Subcutaneous adipose tissue (tissue), 4 donors: ENCODE results near the gene TCF4. TPM values are rescaled to one million over a fixed set of nuclear protein-coding genes. Genes with fewer than 3 reads are reported as not detected.

Source experiments
- CTCF ChIP-seq: fragments of 450-650 bp; IDR thresholded peaks from one replicate; pipeline ENCODE4 v1.5.1; 2016; ENCODE audit warnings: low read depth, mild to moderate bottlenecking, control low read depth, antibody characterized with exemption, moderate library complexity
- total RNA-seq, 4 donors: library from RNA; depleted of rRNA; stranded (reverse); fragments of >200 nt; gene quantifications; one replicate each; pipeline ENCODE4 v1.1.0, GENCODE V29; 2016

TCF4 gene
- total RNA-seq, 4 donors from 2014 or later = 110 to 250 (median 170) TPM

- no peak for TF ChIP-seq CTCF
Measured at GRCh38 chr18:55448420-55448819, 139.6 kb downstream of the TCF4 start.

- TF ChIP-seq CTCF = no peak
Measured at GRCh38 chr18:55447672-55448018, 140.3 kb downstream of the TCF4 start.

- TF ChIP-seq CTCF = no peak
Measured at GRCh38 chr18:55446996-55447671, 140.9 kb downstream of the TCF4 start.

- TF ChIP-seq CTCF = no peak
Measured at GRCh38 chr18:55444536-55444935, 143.5 kb downstream of the TCF4 start.

- TF ChIP-seq CTCF = no peak
Measured at GRCh38 chr18:55443776-55444175, 144.2 kb downstream of the TCF4 start.

GRCh38 chr18:55442561-55442960 lies 145.4 kb downstream of the TCF4 start:
- TF ChIP-seq CTCF = no peak

- no peak for TF ChIP-seq CTCF
Measured at GRCh38 chr18:55440988-55441387, 147.0 kb downstream of the TCF4 start.
